ENCODE results near the gene LARP4.

GRCh38 chr12:50482571-50482970 is 81.9 kb downstream of the LARP4 start:
- no peak for TF ChIP-seq CTCF (IDR thresholded peaks at IDR 0.05)
- no peak for TF ChIP-seq EZH2phosphoT487 (IDR thresholded peaks at IDR 0.05)

All from neural progenitor cell (in vitro differentiated cells).